Transverse colon (tissue), 4 donors: ENCODE measurements around the gene SLC22A15.

Experiments used
- POLR2A ChIP-seq: fragments of 450-650 bp; IDR thresholded peaks from one replicate; pipeline ENCODE4 v1.6.1; 2016; ENCODE audit warnings: antibody characterized with exemption, mild to moderate bottlenecking, moderate library complexity
- POLR2AphosphoS5 ChIP-seq, 3 donors: sonication (generic); formaldehyde crosslinking; IDR thresholded peaks; one replicate each; pipeline ENCODE4 v1.6.1; 2016; ENCODE audit warnings: antibody characterized with exemption in 3 of 3
- TF ChIP-seq, protein P1 (sequence below), 5 experiments: fragments of 200-600 bp in 3 of 5; fragments of 450-650 bp in 2 of 5; sonication (generic) in 3 of 5; IDR thresholded peaks; 1 replicate in 2 of 5; 2 replicates in 3 of 5; pipeline ENCODE4 v1.5.1; 2016 to 2017; ENCODE audit warnings: antibody characterized with exemption in 5 of 5, inconsistent platforms in 3 of 5, mild to moderate bottlenecking in 2 of 5, moderate library complexity in 1 of 5

DNA sequence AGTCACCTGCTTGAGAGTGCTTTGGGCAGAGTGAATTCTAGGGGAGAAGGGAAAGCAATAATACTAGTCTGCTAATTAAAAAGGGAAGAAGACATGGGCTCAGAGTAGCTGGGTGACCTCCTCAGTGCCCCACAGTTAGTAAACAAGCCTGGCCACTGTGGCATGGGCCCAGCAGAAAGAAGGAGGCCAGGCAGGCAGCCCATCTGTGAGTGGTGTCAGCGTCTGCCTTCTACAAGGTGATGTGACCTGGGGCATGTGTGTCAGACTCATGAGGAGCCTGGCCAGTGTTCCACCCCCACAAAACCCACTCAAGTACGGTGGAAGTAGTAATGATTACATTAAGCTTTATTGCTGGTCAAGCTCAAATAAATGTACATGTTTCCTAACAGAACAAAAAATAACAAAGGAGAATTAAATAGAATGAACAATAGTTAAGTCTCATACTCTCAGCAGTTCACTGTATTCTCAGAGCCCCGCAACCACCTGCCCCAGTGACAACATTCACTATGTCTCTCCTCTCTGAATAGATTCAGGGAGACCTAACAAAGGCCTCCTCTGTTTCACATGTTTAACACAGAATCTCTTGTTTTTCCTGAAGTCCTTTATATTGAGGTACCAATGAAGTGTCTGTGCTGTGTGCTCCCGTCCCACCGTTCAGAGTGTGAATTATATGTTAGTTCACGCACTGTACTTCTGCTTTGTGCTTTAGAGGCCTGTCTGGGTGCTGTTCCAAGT is 32.5 kb downstream of the SLC22A15 start:
- TF ChIP-seq POLR2AphosphoS5 (IDR thresholded peaks at IDR 0.05) (no peak), POLR2A (no peak)
- TF ChIP-seq, protein P1, sequence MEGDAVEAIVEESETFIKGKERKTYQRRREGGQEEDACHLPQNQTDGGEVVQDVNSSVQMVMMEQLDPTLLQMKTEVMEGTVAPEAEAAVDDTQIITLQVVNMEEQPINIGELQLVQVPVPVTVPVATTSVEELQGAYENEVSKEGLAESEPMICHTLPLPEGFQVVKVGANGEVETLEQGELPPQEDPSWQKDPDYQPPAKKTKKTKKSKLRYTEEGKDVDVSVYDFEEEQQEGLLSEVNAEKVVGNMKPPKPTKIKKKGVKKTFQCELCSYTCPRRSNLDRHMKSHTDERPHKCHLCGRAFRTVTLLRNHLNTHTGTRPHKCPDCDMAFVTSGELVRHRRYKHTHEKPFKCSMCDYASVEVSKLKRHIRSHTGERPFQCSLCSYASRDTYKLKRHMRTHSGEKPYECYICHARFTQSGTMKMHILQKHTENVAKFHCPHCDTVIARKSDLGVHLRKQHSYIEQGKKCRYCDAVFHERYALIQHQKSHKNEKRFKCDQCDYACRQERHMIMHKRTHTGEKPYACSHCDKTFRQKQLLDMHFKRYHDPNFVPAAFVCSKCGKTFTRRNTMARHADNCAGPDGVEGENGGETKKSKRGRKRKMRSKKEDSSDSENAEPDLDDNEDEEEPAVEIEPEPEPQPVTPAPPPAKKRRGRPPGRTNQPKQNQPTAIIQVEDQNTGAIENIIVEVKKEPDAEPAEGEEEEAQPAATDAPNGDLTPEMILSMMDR (IDR thresholded peaks at IDR 0.05): no peak
